Measurements from ENCODE around the gene NUB1. TPM values are rescaled to one million over a fixed set of nuclear protein-coding genes. Genes with fewer than 3 reads are reported as not detected.

The NUB1 gene
- total and polyA plus RNA-seq, 4 donors: 33.2 to 62.2 (median 50.5) TPM

- Histone ChIP-seq H3K4me3 (ENCODE audit: low read depth, low read length) (no peak overlapping the region), H3K4me1 (ENCODE audit: control insufficient read depth, insufficient read depth, low read length) (peaks cover 35% of the 10 kb centered on the region), H3K9me3 (ENCODE audit: control insufficient read depth, insufficient read depth, low read length) (no peaks in the 10 kb centered on the region), H3K36me3 (ENCODE audit: control insufficient read depth, insufficient read depth, low read length) (no peaks in the 10 kb centered on the region), H3K27ac (ENCODE audit: low read depth, low read length) (no peak overlapping the region), H3K27me3 (ENCODE audit: control insufficient read depth, insufficient read depth, low read length) (peaks cover 18% of the 10 kb centered on the region)
- no peak for DNase-seq (ENCODE audit: low read depth in 4 of 6, low spot score in 6 of 6)
- WGBS (ENCODE audit: insufficient coverage): 93% methylated on average over 2 of the region's 4 CpGs
Measured at GRCh38 chr7:151413241-151413640, 71.6 kb downstream of the NUB1 start.

GRCh38 chr7:151415375-151416105, 73.9 kb downstream of the NUB1 start:
- whole genome bisulfite sequencing (ENCODE audit: insufficient coverage): 80% methylated on average over 2 of the region's 3 CpGs
- H3K27ac ChIP-seq (ENCODE audit: low read depth, low read length): peak overlapping the region; percentile 41
- H3K4me1 ChIP-seq (ENCODE audit: control insufficient read depth, insufficient read depth, low read length): peaks cover 16% of the 10 kb centered on the region
- no peaks in the 10 kb centered on the region for H3K9me3 ChIP-seq (ENCODE audit: control insufficient read depth, insufficient read depth, low read length)
- no peak for DNase-seq (ENCODE audit: low read depth in 4 of 6, low spot score in 6 of 6)
- no peak overlapping the region for H3K4me3 ChIP-seq (ENCODE audit: low read depth, low read length)
- peaks cover 3% of the 10 kb centered on the region for H3K27me3 ChIP-seq (ENCODE audit: control insufficient read depth, insufficient read depth, low read length)
- H3K36me3 ChIP-seq (ENCODE audit: control insufficient read depth, insufficient read depth, low read length): no peaks in the 10 kb centered on the region

- Histone ChIP-seq H3K9me3 (ENCODE audit: control insufficient read depth, insufficient read depth, low read length) (no peaks in the 10 kb centered on the region), H3K27me3 (ENCODE audit: control insufficient read depth, insufficient read depth, low read length) (no peaks in the 10 kb centered on the region), H3K4me3 (ENCODE audit: low read depth, low read length) (no peak overlapping the region), H3K4me1 (ENCODE audit: control insufficient read depth, insufficient read depth, low read length) (peaks cover 8% of the 10 kb centered on the region), H3K36me3 (ENCODE audit: control insufficient read depth, insufficient read depth, low read length) (no peaks in the 10 kb centered on the region), H3K27ac (ENCODE audit: low read depth, low read length) (peak overlapping the region; percentile 41)
- no peak for DNase-seq (ENCODE audit: low read depth in 4 of 6, low spot score in 6 of 6)
- 42% methylated on average over 8 of the region's 10 CpGs for WGBS (ENCODE audit: insufficient coverage)
Measured at GRCh38 chr7:151416112-151416940, 74.7 kb downstream of the NUB1 start.

- Histone ChIP-seq H3K36me3 (ENCODE audit: control insufficient read depth, insufficient read depth, low read length) (no peaks in the 10 kb centered on the region), H3K27ac (ENCODE audit: low read depth, low read length) (peak overlapping the region; percentile 41), H3K27me3 (ENCODE audit: control insufficient read depth, insufficient read depth, low read length) (no peaks in the 10 kb centered on the region), H3K4me1 (ENCODE audit: control insufficient read depth, insufficient read depth, low read length) (peaks cover 6% of the 10 kb centered on the region), H3K9me3 (ENCODE audit: control insufficient read depth, insufficient read depth, low read length) (no peaks in the 10 kb centered on the region), H3K4me3 (ENCODE audit: low read depth, low read length) (no peak overlapping the region)
- DNase-seq (ENCODE audit: low read depth in 4 of 6, low spot score in 6 of 6): no peak
- WGBS (ENCODE audit: insufficient coverage): 48% methylated on average over 8 of the region's 11 CpGs
Measured at GRCh38 chr7:151416941-151417315, 75.3 kb downstream of the NUB1 start.

- no peak for DNase-seq (ENCODE audit: low read depth in 4 of 6, low spot score in 6 of 6)
- WGBS (ENCODE audit: insufficient coverage): 100% methylated on average over 1 of the region's 5 CpGs
Measured at GRCh38 chr7:151420144-151420543, 78.5 kb downstream of the NUB1 start.

GRCh38 chr7:151422212-151422611, 80.6 kb downstream of the NUB1 start:
- H3K9me3 ChIP-seq (ENCODE audit: control insufficient read depth, insufficient read depth, low read length): no peaks in the 10 kb centered on the region
- H3K4me1 ChIP-seq (ENCODE audit: control insufficient read depth, insufficient read depth, low read length): peaks cover 8% of the 10 kb centered on the region
- no peaks in the 10 kb centered on the region for H3K36me3 ChIP-seq (ENCODE audit: control insufficient read depth, insufficient read depth, low read length)
- H3K27ac ChIP-seq (ENCODE audit: low read depth, low read length): no peak overlapping the region
- no peak overlapping the region for H3K4me3 ChIP-seq (ENCODE audit: low read depth, low read length)
- no peak for DNase-seq (ENCODE audit: low read depth in 4 of 6, low spot score in 6 of 6)
- WGBS (ENCODE audit: insufficient coverage): 82% methylated on average over 2 of the region's 5 CpGs
- no peaks in the 10 kb centered on the region for H3K27me3 ChIP-seq (ENCODE audit: control insufficient read depth, insufficient read depth, low read length)

More at GRCh38 chr7:151420144-151420543, 78.5 kb downstream of the NUB1 start:
- Histone ChIP-seq H3K4me1 (ENCODE audit: control insufficient read depth, insufficient read depth, low read length) (peaks cover 6% of the 10 kb centered on the region), H3K27ac (ENCODE audit: low read depth, low read length) (peak overlapping the region; percentile 61), H3K36me3 (ENCODE audit: control insufficient read depth, insufficient read depth, low read length) (no peaks in the 10 kb centered on the region), H3K9me3 (ENCODE audit: control insufficient read depth, insufficient read depth, low read length) (no peaks in the 10 kb centered on the region), H3K4me3 (ENCODE audit: low read depth, low read length) (no peak overlapping the region), H3K27me3 (ENCODE audit: control insufficient read depth, insufficient read depth, low read length) (no peaks in the 10 kb centered on the region)

- no peak for DNase-seq (ENCODE audit: low read depth in 4 of 6, low spot score in 6 of 6)
- WGBS (ENCODE audit: insufficient coverage): 90% methylated on average over 7 of the region's 7 CpGs
- H3K27me3 ChIP-seq (ENCODE audit: control insufficient read depth, insufficient read depth, low read length): no peaks in the 10 kb centered on the region
- no peaks in the 10 kb centered on the region for H3K9me3 ChIP-seq (ENCODE audit: control insufficient read depth, insufficient read depth, low read length)
- peaks cover 18% of the 10 kb centered on the region for H3K4me1 ChIP-seq (ENCODE audit: control insufficient read depth, insufficient read depth, low read length)
- H3K36me3 ChIP-seq (ENCODE audit: control insufficient read depth, insufficient read depth, low read length): no peaks in the 10 kb centered on the region
- no peak overlapping the region for H3K27ac ChIP-seq (ENCODE audit: low read depth, low read length)
- no peak overlapping the region for H3K4me3 ChIP-seq (ENCODE audit: low read depth, low read length)
Measured at GRCh38 chr7:151423226-151423625, 81.6 kb downstream of the NUB1 start.

GRCh38 chr7:151423936-151424335, 82.3 kb downstream of the NUB1 start:
- Histone ChIP-seq H3K4me3 (ENCODE audit: low read depth, low read length) (no peak overlapping the region), H3K4me1 (ENCODE audit: control insufficient read depth, insufficient read depth, low read length) (peaks cover 25% of the 10 kb centered on the region), H3K27ac (ENCODE audit: low read depth, low read length) (no peak overlapping the region), H3K9me3 (ENCODE audit: control insufficient read depth, insufficient read depth, low read length) (no peaks in the 10 kb centered on the region), H3K36me3 (ENCODE audit: control insufficient read depth, insufficient read depth, low read length) (no peaks in the 10 kb centered on the region), H3K27me3 (ENCODE audit: control insufficient read depth, insufficient read depth, low read length) (no peaks in the 10 kb centered on the region)
- 100% methylated on average over 2 of the region's 5 CpGs for whole genome bisulfite sequencing (ENCODE audit: insufficient coverage)
- DNase-seq (ENCODE audit: low read depth in 4 of 6, low spot score in 6 of 6): no peak

- no peaks in the 10 kb centered on the region for H3K27me3 ChIP-seq (ENCODE audit: control insufficient read depth, insufficient read depth, low read length)
- no peaks in the 10 kb centered on the region for H3K36me3 ChIP-seq (ENCODE audit: control insufficient read depth, insufficient read depth, low read length)
- no peak for DNase-seq (ENCODE audit: low read depth in 4 of 6, low spot score in 6 of 6)
- no peaks in the 10 kb centered on the region for H3K9me3 ChIP-seq (ENCODE audit: control insufficient read depth, insufficient read depth, low read length)
- no peak overlapping the region for H3K27ac ChIP-seq (ENCODE audit: low read depth, low read length)
- no peak overlapping the region for H3K4me3 ChIP-seq (ENCODE audit: low read depth, low read length)
- WGBS (ENCODE audit: insufficient coverage): 83% methylated on average over 5 of the region's 5 CpGs
- peaks cover 34% of the 10 kb centered on the region for H3K4me1 ChIP-seq (ENCODE audit: control insufficient read depth, insufficient read depth, low read length)
Measured at GRCh38 chr7:151424799-151425198, 83.2 kb downstream of the NUB1 start.
